GM12874 (cell line): ENCODE measurements around the gene CHI3L1.

Experiments used
- CTCF ChIP-seq: IDR thresholded peaks from 2 replicates; pipeline ENCODE4 v1.5.1; 2011; ENCODE audit warnings: low read depth, mild to moderate bottlenecking, control low read depth, low read length, moderate library complexity; ENCODE audit not compliant: insufficient read depth

Gene CHI3L1

GRCh38 chr1:203197625-203198024 lies 11.1 kb upstream of the CHI3L1 start:
- TF ChIP-seq CTCF, result no peak

GRCh38 chr1:203196371-203196770 lies 9.9 kb upstream of the CHI3L1 start:
- TF ChIP-seq CTCF, result no peak

- TF ChIP-seq CTCF, result no peak
Observed at GRCh38 chr1:203190949-203191348, 4.4 kb upstream of the CHI3L1 start.

- TF ChIP-seq CTCF, result no peak
Observed at GRCh38 chr1:203189951-203190352, 3.4 kb upstream of the CHI3L1 start.

- TF ChIP-seq CTCF, result no peak
Observed at GRCh38 chr1:203188686-203189232, 2.3 kb upstream of the CHI3L1 start.

GRCh38 chr1:203187689-203188264 lies 1.3 kb upstream of the CHI3L1 start:
- no peak for TF ChIP-seq CTCF

- no peak for TF ChIP-seq CTCF
Observed at GRCh38 chr1:203187304-203187685, 791 bp upstream of the CHI3L1 start.
